Measurements from ENCODE around the gene FBXL7.

Gene FBXL7

DNA sequence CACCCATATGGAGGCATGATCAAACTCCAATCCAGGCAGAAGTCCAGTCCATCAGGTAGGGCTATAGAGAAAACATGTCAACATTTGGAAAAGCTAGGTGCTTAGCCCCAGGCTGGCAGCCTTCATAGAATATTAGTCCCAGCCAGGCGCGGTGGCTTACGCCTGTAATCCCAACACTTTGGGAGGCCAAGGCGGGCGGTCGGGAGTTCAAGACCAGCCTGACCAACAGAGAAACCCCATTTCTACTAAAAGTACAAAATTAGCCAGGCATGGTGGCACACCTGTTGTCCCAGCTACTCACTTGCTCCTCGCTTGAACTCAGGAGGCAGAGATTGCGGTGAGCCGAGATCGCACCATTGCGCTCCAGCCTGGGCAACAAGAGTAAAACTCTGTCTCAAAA, 393.9 kb downstream of the FBXL7 start:
- no peak for DNase-seq (ENCODE audit: low read depth)

DNA sequence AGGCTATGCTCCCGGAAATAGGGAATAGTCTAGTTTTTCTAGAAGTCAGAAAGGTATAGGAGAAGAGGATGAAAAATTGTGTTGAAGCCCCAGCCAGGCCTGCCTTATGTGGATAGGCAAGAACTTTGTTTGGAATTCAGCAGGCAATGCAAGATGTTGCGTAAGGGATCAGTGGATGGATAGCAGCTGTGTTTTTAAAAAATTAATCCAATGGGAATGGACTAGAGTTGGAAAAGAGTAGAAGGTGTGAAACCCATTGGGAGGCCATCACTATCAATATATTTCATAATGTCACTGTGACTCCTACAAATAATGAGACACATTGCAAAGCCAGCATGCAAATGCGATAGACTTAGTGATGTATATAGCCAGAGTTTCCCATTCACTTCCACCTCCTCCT, 397.7 kb downstream of the FBXL7 start:
- no peak for DNase-seq (ENCODE audit: low read depth)

DNA sequence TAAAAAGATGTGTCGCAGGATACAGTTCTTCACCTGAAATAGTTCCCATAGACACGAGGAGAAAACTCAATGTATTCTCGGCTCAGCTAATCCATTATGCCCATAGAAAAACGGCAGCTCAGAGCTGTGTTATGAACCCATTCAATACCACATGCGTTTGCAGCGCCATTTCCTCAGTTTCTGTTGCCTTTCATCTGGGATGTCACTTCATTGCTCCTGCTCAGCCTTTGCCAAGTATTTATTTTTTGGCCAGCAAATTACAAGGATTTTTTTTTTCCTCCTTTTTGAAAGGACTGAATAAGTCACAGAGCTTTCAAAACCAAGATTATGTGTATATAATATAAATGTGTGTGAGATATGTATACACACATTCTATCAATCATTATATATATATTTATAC, 398.7 kb downstream of the FBXL7 start:
- DNase-seq (ENCODE audit: low read depth): no peak

DNA sequence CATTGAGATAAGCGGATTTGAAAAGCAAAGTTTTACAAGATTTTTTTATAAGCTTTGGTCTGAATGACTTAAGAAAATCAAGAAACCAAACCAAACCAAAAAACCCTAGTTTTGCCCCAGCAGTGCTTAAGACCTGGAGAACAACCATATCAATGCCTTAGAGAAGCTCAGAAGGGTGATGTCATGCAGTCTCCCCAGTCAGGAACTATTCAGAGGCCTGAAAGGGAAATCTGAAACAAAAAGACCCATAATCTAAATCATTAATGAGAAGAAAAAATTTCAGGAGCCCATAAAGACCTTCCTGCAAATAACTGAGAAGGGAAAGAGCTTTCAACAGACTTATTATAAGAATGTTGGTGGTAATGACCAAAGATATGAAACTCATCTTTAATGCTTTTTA, 399.5 kb downstream of the FBXL7 start:
- no peak for DNase-seq (ENCODE audit: low read depth)

DNA sequence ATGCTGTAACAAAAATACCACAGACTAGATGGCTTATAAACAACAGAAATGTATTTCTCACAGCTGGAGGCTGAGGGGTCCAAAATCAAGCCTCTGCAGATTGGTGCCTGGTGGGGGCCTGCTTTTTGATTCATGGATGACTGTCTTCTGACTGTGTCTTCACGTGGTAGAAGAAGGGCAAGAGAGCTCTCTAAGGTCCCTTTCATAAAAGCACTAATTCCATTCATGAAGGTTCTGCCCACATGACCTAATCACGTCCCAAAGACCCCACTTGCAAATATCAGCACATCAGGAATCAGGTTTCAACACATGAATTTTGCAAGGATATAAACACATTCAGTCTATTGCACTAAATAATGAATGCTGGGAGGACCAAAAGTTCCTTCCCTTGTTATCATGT, 401.2 kb downstream of the FBXL7 start:
- no peak for DNase-seq (ENCODE audit: low read depth)

DNA sequence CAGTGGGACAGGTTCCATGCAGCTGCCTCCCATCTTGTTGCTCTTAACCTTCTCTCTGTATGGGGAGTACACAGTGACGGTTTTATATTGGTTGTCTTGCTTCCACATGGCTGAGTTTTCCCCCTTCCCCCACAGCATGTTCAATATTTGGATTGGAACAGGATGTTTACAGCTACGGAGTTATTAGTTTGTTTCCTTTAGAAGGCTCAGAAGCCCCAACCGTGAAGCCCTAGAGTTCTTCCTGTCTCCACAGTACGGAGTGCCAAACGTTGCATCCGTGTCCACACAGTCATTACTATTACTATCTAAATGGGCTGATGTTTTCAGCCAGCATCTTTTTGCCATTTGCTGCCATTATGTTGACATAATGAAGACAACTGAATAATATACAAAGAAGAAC, 402.1 kb downstream of the FBXL7 start:
- DNase-seq (ENCODE audit: low read depth): no peak

DNA sequence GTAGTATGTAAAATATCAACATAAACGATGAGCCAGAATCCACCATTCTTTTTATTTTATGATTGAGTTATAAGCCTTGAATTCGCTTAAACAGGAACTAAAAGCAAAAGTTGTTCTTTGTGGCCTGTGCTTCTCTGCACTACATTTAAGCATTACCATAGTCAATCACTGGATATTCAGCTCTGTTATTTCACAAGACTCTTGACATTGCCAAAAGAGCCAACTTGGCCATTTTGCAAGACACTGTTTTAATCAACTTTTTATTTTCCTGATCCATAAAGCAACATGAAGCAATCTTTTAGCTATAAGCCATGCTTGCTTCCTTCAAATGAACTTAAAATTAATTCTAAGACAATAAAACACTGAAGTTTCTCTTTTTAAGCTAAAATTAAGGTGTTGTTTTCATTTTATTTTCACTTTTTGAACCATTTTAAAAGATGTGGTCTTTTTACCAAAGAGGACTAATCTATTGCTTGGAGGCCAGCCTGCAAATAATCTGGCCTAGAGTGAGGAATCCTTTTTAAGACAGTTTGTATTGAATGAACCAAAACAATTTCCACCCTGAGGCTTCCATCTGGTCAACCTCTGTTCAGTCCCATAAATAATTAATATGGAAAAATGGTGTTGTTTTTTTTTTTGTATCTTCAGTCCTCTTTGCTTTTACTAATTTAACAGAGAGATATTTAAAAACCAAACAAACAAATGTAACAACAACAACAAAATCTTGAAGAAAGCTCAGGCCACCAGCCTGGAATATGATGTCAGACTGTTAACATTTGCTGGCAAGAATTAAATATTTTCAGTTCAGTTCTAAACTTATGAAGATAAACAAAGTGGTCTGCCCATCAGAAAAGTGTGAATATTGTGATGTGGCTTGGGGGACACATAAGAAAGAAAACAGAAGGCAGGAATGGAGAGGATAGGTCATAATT, 405.2 kb downstream of the FBXL7 start:
- no peak for DNase-seq (ENCODE audit: low read depth)

DNA sequence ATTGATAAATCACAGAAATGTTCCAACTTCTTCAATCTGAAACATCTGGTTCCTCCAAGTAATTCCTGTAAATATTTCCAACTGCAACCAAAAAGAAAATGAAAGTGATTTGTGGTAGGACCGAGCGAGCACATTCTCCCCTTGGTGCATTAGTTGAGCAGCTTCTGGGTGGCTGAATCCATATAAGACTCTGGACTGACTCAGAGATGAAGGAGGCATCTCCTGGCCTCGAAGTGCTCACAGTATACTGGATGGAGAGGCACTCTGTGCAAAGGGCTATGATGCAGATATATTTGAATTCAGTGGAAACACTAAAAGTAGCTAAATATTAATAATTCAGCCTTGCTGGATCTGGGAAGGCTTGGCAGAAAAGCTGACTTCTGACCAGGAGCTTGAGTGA, 414.7 kb downstream of the FBXL7 start:
- DNase-seq (ENCODE audit: low read depth): no peak

DNA sequence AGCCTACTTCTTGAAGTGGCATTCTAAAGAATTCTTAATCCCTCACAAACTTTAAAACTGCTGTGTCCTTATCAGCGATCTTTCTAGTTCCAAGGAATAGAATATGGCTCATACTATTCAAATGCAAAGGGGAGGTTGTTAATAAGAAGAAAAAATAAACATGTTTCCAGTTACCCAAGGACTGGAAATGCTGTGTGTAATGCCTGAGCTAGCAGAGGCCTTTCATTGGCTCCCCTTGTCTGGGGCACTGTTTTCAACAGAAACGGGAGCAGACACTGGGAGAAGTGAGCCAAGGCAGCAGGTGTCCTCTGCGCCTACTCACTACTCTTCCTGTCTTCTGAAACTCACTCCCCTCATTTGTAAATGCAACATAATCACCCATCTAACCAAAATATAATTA, 426.6 kb downstream of the FBXL7 start:
- no peak for DNase-seq (ENCODE audit: low read depth)

DNA sequence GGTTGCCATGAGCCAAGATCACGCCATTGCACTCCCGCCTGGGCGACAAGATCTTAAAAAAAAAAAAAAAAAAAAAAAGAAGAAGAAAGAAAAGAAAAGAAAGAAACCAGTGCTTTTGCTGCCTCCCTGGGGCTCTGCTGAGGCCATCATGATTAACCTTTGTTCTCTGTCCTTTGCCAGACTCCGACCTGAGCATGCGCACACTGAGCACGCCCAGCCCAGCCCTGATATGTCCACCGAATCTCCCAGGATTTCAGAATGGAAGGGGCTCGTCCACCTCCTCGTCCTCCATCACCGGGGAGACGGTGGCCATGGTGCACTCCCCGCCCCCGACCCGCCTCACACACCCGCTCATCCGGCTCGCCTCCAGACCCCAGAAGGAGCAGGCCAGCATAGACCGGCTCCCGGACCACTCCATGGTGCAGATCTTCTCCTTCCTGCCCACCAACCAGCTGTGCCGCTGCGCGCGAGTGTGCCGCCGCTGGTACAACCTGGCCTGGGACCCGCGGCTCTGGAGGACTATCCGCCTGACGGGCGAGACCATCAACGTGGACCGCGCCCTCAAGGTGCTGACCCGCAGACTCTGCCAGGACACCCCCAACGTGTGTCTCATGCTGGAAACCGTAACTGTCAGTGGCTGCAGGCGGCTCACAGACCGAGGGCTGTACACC, 427.9 kb downstream of the FBXL7 start:
- DNase-seq (ENCODE audit: low read depth): no peak

DNA sequence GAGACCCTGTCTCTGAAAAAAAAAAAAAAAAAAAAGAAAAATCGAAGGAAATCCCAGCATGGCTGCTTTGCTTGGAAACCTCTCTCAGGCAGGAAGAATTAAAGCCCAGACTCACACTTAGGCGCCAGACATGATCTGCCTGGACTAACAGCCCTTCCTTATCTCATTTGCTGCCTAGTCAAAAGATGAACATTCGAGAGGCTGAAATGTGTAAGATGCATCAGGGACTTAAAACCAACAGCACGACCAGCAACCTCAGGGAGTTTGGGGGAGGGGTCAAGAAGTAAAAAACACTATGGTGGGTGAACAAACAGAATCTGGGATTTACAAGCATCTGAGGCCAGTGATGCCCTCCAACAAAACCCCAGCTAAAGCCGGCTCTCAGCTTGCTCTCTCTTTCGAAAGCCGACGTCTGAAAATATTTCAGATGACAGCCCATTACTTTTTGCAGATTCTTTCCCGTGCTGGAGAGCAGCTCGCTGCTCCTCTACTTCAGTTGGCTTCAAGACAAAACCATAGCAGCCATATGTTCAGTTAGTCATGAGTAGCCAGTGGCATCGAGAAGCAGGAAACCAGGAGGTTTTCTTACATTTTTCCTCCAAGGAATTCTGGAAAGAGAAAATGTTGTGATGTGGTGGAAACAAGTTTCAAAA, 429.8 kb downstream of the FBXL7 start:
- no peak for DNase-seq (ENCODE audit: low read depth)

DNA sequence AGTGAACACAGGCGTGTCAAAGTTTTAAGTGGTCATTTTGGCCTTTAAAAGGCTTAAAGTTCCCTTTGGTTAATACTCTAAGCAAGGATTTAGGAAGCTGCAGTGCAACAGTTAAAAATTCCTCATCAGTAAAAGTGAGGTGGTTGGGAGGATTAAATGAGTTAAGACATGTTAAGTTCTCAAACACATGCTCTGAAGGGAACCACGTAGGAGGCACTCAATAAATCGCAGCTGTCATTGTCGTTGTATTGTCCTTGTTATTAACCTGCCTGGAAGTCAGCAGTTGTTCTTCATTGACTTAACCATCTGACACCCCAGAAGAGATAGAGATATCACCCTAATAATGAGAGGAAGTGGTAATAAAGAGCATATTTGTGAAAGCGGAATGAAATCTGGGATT, 432.1 kb downstream of the FBXL7 start:
- DNase-seq (ENCODE audit: low read depth): no peak

DNA sequence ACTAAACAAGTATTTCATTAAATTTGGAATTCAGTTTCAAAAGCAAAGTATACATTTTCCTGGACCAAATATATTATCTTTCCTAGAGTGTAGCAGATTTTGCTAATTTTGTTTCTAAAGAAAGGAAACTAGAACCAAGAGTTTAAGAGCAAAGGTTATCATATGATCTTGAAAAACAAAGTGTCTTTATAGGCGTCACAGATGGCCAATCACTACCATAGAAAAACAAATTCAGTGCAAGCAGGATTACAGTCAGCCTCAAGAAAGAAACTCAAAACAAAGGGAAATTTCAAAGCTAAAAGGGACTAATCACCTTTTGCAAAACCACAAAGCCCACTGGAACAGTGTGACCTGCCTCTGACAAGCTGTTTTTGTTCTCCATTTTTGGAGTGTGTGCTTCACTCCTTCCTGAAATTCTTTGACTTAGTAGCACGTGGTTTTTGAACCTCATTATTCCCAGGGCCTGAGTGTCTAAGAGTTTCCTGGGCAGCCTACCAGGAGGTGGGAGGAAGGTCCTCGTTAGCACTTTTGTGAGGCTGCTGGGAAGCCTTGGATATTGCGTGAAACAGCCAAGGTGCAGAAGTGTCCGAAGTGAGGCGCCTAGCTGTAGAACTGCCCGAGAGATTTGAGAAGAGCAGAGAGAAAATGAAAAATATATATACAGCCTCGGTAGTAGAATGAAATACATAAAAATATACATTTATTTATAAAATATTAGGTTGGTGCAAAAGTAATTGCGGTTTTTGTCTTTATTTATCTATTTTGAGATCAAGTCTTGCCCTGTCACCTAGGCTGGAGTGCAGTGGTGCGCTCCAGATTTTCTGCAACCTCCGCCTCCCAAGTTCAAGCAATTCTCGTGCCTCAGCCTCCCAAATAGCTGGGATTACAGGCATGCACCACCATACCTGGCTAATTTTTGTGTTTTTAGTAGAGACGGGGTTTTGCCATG, 433.6 kb downstream of the FBXL7 start:
- no peak for DNase-seq (ENCODE audit: low read depth)

DNA sequence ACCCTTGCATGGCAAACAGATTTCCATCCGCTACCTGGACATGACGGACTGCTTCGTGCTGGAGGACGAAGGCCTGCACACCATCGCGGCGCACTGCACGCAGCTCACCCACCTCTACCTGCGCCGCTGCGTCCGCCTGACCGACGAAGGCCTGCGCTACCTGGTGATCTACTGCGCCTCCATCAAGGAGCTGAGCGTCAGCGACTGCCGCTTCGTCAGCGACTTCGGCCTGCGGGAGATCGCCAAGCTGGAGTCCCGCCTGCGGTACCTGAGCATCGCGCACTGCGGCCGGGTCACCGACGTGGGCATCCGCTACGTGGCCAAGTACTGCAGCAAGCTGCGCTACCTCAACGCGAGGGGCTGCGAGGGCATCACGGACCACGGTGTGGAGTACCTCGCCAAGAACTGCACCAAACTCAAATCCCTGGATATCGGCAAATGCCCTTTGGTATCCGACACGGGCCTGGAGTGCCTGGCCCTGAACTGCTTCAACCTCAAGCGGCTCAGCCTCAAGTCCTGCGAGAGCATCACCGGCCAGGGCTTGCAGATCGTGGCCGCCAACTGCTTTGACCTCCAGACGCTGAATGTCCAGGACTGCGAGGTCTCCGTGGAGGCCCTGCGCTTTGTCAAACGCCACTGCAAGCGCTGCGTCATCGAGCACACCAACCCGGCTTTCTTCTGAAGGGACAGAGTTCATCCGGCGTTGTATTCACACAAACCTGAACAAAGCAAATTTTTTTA, 436.7 kb downstream of the FBXL7 start:
- no peak for DNase-seq (ENCODE audit: low read depth)

DNA sequence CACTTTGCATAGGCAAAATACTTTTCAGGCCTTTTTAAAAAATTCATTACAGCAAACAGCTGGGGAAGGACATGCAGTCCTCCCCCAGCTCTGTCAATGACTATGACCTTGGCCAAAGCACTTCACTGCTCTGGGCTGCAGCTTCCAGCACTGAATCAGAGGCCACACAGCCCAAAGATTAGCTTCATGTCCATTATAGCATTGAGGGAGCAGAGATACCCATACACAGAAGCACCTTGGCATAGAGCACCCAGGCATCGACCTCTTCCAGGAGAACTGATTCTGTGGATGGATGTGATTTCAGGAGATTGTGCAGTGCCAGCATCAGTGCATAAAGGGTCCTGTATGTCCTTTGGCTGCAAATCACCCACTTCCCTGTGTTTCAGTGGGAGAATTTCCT, 437.7 kb downstream of the FBXL7 start:
- no peak for DNase-seq (ENCODE audit: low read depth)

DNA sequence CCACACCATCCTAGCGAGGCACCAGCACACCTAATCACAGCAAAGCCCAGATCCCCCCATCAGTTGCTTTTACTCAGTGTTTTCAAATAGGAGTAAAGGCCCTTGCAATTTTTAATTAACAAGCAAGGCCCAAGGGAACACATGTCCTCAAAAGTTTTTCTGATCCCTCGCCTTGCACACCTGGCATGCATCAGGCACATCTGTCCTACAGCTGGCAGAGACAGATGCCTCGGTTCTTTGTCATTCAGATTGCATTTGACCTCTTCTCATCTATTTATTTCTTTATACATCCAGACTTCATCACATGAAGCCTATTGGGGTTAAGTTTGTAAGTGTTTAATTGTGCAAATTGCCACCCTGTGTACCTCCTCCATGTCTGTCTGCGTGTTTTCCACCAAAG, 438.2 kb downstream of the FBXL7 start:
- no peak for DNase-seq (ENCODE audit: low read depth)

DNA sequence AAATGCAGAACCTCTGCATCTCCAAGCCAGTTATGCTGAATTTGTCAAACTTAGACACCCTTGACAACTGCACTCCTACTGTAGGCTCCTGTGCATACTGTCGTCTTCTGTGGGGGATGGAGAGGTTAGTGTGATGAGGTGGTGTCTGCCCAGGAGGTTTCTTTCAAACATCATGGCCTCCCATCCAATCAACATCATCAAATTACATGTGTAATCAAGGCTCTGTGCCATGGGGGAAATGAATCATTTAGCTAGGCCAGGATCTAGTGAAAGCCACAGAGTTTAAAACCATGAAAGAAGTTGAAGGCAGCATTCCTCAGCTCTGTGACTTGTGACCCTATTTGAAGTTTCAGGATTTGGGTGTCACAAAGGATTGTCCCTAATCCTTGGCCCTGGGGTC, 439.0 kb downstream of the FBXL7 start:
- no peak for DNase-seq (ENCODE audit: low read depth)

DNA sequence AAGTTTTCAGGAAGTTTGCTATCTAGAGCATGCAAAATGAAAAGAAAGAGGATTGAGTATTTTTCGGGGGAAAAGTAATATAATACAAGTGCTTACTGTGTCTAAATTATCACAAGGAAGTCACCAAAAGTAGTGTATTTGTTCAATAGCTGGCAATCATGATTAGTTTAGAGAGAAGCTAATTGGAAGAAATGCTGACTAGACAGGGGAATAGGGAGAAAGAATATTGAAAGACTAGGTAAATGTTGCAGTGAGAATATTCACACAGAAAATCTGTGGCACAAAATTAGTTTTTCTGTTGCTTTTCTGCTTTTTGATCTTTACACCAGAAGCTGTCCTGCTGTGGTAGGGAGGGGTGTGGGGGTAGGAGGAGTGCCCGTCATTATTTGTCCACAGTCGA, 440.9 kb downstream of the FBXL7 start:
- DNase-seq (ENCODE audit: low read depth): no peak

DNA sequence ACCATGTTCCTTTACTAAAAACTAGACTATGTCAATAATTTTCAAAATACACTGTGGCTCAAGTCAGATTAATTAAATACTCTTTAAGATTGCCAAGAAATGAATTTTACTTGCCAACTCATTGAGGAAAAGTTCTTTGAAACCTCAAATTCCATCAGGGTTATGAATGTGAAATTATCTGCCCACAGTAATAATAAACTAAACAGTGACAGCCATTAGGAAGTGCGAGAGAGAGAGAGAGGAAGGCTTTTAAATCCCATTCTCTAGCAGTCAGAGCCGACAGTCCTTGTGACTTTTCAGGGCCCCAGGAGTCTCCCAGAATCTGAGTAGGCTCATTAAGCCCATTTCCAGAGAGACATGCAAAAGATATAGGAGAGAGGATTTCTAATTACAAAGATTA, 443.5 kb downstream of the FBXL7 start:
- no peak for DNase-seq (ENCODE audit: low read depth)

DNA sequence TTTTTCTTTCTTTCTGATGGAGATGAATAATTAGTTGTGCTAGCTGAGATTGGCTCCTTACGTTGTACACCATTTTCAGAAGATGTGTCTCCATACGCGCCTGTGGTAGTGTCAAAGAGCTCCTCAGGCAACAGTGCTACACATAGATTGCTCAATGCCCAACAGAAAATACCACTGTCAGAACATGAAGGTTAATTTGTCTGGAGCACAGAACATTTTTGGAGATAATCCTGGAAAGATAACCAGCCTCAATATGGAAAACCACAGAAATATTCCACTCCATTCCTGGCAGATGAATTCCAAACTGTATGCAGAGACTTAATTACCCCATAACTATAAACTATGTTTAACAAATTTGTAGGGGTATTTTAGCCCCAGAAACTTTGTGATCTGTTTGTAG, 446.0 kb downstream of the FBXL7 start:
- DNase-seq (ENCODE audit: low read depth): no peak

DNA sequence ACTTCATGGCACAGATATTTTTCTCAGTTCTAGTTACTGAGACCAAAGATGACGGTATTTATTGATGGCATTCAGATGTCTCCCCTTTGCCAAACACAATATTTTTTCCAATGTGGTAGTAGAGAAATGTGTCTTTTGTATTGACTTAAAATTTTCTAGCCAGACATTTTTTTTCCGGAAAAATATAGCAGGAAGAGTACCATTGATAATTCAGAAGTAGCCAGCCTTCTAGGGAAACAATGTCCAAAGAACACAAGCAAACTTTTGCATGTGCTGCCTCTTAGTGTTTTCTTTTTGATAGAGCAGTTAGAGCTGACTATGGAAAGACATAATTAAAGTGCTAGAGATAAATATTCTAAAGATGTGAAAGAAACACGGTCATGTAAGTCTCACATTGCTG, 448.2 kb downstream of the FBXL7 start:
- DNase-seq (ENCODE audit: low read depth): no peak
